ENCODE results near the gene AASDH. TPM values are rescaled to one million over a fixed set of nuclear protein-coding genes. Genes with fewer than 3 reads are reported as not detected.

The AASDH gene
- total and polyA plus RNA-seq, 2 of the 4 experiments (the other 2 are of a cell fraction): 4.7 to 12.0 TPM

GRCh38 chr4:56371426-56372220 lies 15.7 kb downstream of the AASDH start:
- Histone ChIP-seq H3K23ac (ENCODE audit: low read depth, low read length) (0 out of 2 replicates have a peak overlapping the region, but pooled peaks have one; percentile 46), H3K27ac (ENCODE audit: insufficient read depth, low read length) (no peak overlapping the region), H3K56ac (ENCODE audit: extremely low read depth, insufficient read depth, low read length) (no peak overlapping the region), H2BK5ac (ENCODE audit: low read depth, low read length, poor library complexity, severe bottlenecking) (no peak overlapping the region), H2BK15ac (ENCODE audit: low read depth, low read length) (no peak overlapping the region), H3K9me3 (ENCODE audit: control insufficient read depth, insufficient read depth, low read length) (no peaks in the 10 kb centered on the region), H2BK120ac (ENCODE audit: low read depth, low read length) (no peak overlapping the region), H2AK5ac (ENCODE audit: low read depth, low read length) (no peak overlapping the region), H4K91ac (ENCODE audit: insufficient read depth, low read depth, low read length) (no peak overlapping the region), H3K18ac (ENCODE audit: low read depth, low read length) (no peak overlapping the region), H4K8ac (ENCODE audit: low read depth in 2 of 2, low read length in 2 of 2) (no peak overlapping the region), H3K4me3 (ENCODE audit: insufficient read depth, low read depth, low read length) (no peak overlapping the region), H2AFZ (replicated peaks; ENCODE audit: low read length, poor library complexity) (no peak overlapping the region), H3K4ac (ENCODE audit: low read depth, low read length) (no peak overlapping the region), H3K79me1 (ENCODE audit: low read depth in 1 of 2, low read length in 2 of 2) (no peaks in the 10 kb centered on the region), H3K9me1 (ENCODE audit: insufficient read depth, low read length) (no peaks in the 10 kb centered on the region; the same call in 1 of the 2 replicates), H3K4me2 (ENCODE audit: low read depth, low read length) (no peak overlapping the region), H3K9ac (ENCODE audit: low read depth, low read length) (no peak overlapping the region), H2BK20ac (ENCODE audit: low read depth, low read length) (no peak overlapping the region), H3K14ac (replicated peaks; ENCODE audit: low read depth, low read length) (no peak overlapping the region), H4K20me1 (ENCODE audit: insufficient read depth, low read length) (no peaks in the 10 kb centered on the region), H3K4me1 (ENCODE audit: control insufficient read depth, insufficient read depth, low read length) (no peaks in the 10 kb centered on the region), H3K36me3 (ENCODE audit: control insufficient read depth, insufficient read depth, low read length) (peaks cover 4% of the 10 kb centered on the region; the same call in 1 of the 2 replicates), H3K27me3 (ENCODE audit: control insufficient read depth, insufficient read depth, low read length) (no peaks in the 10 kb centered on the region), H2AK9ac (replicated peaks; ENCODE audit: low read depth, low read length, poor library complexity) (no peak overlapping the region), H4K5ac (ENCODE audit: low read depth, low read length) (no peak overlapping the region)
- in situ Hi-C loops (cut with MboI; ENCODE audit: low sequenced_read_pairs): no loop called here
- BruUV-seq (replicated peaks): no TSS peak
- dilution Hi-C loops (cut with HindIII; ENCODE audit: low sequenced_read_pairs, unreplicated experiment): no loop called here
- no peak for ATAC-seq (ENCODE audit: low read depth)
- intact Hi-C loops (cut with micrococcal nuclease): loop anchor here (5.0 kb wide), 1 partner anchor 44 kb away; no protein-coding TSS in a partner anchor
- TF ChIP-seq SMC3 (IDR thresholded peaks at IDR 0.05; ENCODE audit: low read depth, low read length): no peak
- no peak for TF ChIP-seq MAZ (IDR thresholded peaks at IDR 0.05; ENCODE audit: borderline replicate concordance, low read depth, low read length)
- no peak for TF ChIP-seq NFE2L2 (IDR thresholded peaks at IDR 0.05; ENCODE audit: low read depth, low read length)
- CTCF ChIA-PET: no interaction called here
- WGBS, 2 experiments (ENCODE audit: extremely low coverage in 2 of 2, insufficient read length in 1 of 2): 80% methylated on average over 1 of the region's 8 CpGs; no CpG with 5 or more reads in 1 of the 2 experiments
- DNase-seq: no peak
- POLR2A ChIA-PET (ENCODE audit: unreplicated experiment): no interaction called here

Data from IMR-90 (cell line).